ENCODE data around the gene LMNA. TPM values are rescaled to one million over a fixed set of nuclear protein-coding genes. Genes with fewer than 3 reads are reported as not detected.
"Not testable (repeated sequence)": the region's sequence is repeated elsewhere in the genome, so short reads cannot be mapped to it uniquely, and the experiment has no call there.

Gene LMNA
- total RNA-seq, 1 donor from 2014 or later = 141 TPM

DNA sequence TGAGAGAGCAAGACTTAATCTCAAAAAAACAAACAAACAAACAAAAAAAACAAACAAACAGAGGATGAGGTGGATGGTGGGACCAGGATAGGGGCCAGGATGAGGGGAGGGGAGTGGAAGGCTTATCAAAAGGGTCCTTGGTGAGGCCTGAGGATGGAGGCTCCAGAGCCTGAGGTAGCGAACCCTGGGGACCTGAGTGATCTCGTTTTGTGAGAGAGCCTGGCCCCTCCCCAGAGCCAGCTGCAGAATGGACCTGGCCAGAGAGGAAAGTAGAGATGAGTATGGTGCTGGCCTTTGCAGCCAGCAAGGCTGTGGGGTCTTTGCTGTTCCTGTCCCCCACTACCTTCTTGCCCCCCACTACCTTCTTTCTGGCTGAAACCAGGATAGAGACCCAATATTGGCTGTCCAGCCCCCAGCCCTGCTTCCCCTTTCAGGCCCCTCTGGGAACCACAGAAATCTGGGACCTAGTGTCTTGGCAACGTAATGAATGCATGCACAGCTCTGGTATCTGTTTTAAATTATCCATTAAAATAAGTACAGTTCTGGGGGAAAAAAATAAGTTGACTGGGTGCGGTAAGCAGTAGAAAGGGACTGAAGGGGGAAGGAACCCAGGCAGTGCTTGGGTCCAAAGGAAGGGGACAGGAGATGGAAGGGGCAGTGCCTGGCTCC lies 1.1 kb upstream of the LMNA start:
- peak overlapping the region; percentile 85 for H3K27ac Mint-ChIP-seq
- peaks cover 3% of the 10 kb centered on the region for H3K36me3 Mint-ChIP-seq
- no peaks in the 10 kb centered on the region for H3K27me3 Mint-ChIP-seq
- H3K4me3 Mint-ChIP-seq = peak overlapping the region; percentile 78
- H3K4me1 Mint-ChIP-seq (ENCODE audit: unreplicated experiment) = peaks cover 11% of the 10 kb centered on the region
- TF ChIP-seq, protein P1, sequence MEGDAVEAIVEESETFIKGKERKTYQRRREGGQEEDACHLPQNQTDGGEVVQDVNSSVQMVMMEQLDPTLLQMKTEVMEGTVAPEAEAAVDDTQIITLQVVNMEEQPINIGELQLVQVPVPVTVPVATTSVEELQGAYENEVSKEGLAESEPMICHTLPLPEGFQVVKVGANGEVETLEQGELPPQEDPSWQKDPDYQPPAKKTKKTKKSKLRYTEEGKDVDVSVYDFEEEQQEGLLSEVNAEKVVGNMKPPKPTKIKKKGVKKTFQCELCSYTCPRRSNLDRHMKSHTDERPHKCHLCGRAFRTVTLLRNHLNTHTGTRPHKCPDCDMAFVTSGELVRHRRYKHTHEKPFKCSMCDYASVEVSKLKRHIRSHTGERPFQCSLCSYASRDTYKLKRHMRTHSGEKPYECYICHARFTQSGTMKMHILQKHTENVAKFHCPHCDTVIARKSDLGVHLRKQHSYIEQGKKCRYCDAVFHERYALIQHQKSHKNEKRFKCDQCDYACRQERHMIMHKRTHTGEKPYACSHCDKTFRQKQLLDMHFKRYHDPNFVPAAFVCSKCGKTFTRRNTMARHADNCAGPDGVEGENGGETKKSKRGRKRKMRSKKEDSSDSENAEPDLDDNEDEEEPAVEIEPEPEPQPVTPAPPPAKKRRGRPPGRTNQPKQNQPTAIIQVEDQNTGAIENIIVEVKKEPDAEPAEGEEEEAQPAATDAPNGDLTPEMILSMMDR (conservative IDR thresholded peaks at IDR 0.05) = no peak
- DNase-seq (ENCODE audit: extremely low spot score, unreplicated experiment) = no peak
- H3K9me3 Mint-ChIP-seq = no peaks in the 10 kb centered on the region

GRCh38 chr1:156114919-156115513 lies 505 bp downstream of the LMNA start:
- H3K27ac Mint-ChIP-seq = peak overlapping the region; percentile 95
- H3K4me3 Mint-ChIP-seq = peak overlapping the region; percentile 95
- H3K27me3 Mint-ChIP-seq = no peaks in the 10 kb centered on the region
- peaks cover 4% of the 10 kb centered on the region for H3K36me3 Mint-ChIP-seq
- H3K9me3 Mint-ChIP-seq = no peaks in the 10 kb centered on the region
- TF ChIP-seq, protein P1 (conservative IDR thresholded peaks at IDR 0.05) = no peak
- DNase-seq (ENCODE audit: extremely low spot score, unreplicated experiment) = no peak
- H3K4me1 Mint-ChIP-seq (ENCODE audit: unreplicated experiment) = peaks cover 15% of the 10 kb centered on the region

GRCh38 chr1:156115514-156116374 lies 1.2 kb downstream of the LMNA start:
- Mint-ChIP-seq H3K27me3 (no peaks in the 10 kb centered on the region), H3K4me1 (ENCODE audit: unreplicated experiment) (peaks cover 22% of the 10 kb centered on the region), H3K27ac (peak overlapping the region; percentile 95), H3K36me3 (peaks cover 6% of the 10 kb centered on the region), H3K9me3 (no peaks in the 10 kb centered on the region), H3K4me3 (peak overlapping the region; percentile 95)
- TF ChIP-seq, protein P1 (conservative IDR thresholded peaks at IDR 0.05) = no peak
- DNase-seq (ENCODE audit: extremely low spot score, unreplicated experiment) = no peak

- DNase-seq (ENCODE audit: extremely low spot score, unreplicated experiment); H3K27me3 Mint-ChIP-seq; H3K9me3 Mint-ChIP-seq; H3K36me3 Mint-ChIP-seq: not testable (repeated sequence)
- peaks cover 22% of the 10 kb centered on the region for H3K4me1 Mint-ChIP-seq (ENCODE audit: unreplicated experiment)
- peak overlapping the region; percentile 95 for H3K27ac Mint-ChIP-seq
- H3K4me3 Mint-ChIP-seq = peak overlapping the region; percentile 95
These were observed 2.2 kb downstream of the LMNA start for GRCh38 chr1:156116731-156117130.

DNA sequence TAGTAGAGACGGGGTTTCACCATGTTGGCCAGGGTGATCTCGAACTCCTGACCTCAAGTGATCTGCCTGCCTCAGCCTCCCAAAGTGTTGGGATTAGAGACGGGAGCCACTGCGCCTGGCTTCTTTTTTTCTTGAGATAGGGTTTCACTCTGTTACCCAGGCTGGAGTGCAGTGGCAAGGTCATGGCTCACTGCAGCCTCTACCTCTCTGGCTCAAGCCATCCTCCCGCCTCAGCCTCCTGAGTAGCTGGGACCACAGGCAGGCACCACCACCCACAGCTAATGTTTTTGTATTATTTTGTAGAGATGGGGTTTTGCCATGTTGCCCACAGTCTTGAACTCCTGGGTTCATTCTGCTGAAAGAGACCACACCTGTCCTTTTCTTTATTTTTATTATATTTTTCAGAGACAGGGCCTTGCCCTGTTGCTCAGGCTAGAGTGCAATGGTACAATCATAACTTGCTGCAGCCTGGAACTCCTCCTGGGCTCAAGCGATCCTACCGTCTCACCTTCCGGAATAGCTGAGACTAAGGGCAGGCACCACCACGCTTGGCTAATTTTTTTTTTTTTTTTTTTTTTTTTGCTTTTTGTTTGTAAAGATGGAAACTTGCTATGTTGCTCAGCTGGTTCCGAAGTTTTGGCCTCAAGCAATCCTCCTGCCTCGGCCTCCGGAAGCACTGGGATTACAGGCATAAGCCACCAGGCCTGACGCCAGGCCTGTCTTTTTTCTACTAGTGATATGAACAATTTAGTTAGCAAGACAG lies 3.1 kb downstream of the LMNA start:
- Mint-ChIP-seq H3K9me3 (no peaks in the 10 kb centered on the region), H3K4me1 (ENCODE audit: unreplicated experiment) (peaks cover 27% of the 10 kb centered on the region), H3K27me3 (no peaks in the 10 kb centered on the region), H3K4me3 (peak overlapping the region; percentile 87), H3K27ac (peak overlapping the region; percentile 100), H3K36me3 (peaks cover 6% of the 10 kb centered on the region)
- TF ChIP-seq, protein P1 (conservative IDR thresholded peaks at IDR 0.05) = no peak
- no peak for DNase-seq (ENCODE audit: extremely low spot score, unreplicated experiment)

All from type B pancreatic cell (in vitro differentiated cells).